Fibroblast of mammary gland (primary cell): ENCODE data around the gene MAGT1.
A peak's percentile ranks its signal among the peaks of the same experiment; 100 is the strongest.
"Not testable (repeated sequence)": the region's sequence is repeated elsewhere in the genome, so short reads cannot be mapped to it uniquely, and the experiment has no call there.

Source experiments
- DNase-seq: peaks from one replicate; pipeline ENCODE4 v3.0.0-alpha.2; 2010; ENCODE audit warnings: low read depth
- H3K4me3 ChIP-seq: 2 replicates; pipeline ENCODE4 v1.5.1; 2011; ENCODE audit warnings: low read depth, mild to moderate bottlenecking, low read length, moderate library complexity; ENCODE audit not compliant: control insufficient read depth
- CTCF ChIP-seq: conservative IDR thresholded peaks from 2 replicates; pipeline ENCODE4 v1.5.1; 2011; ENCODE audit warnings: low read depth, low read length, inconsistent platforms; ENCODE audit not compliant: control insufficient read depth, insufficient read depth

MAGT1 gene

GRCh38 chrX:77901506-77901905 lies 6.3 kb upstream of the MAGT1 start:
- no peak for DNase-seq
- no peak overlapping the region for H3K4me3 ChIP-seq
- no peak for TF ChIP-seq CTCF

GRCh38 chrX:77900688-77901087 lies 5.5 kb upstream of the MAGT1 start:
- peak; percentile 28 for DNase-seq
- peak overlapping the region; percentile 76 for H3K4me3 ChIP-seq
- no peak for TF ChIP-seq CTCF

- peak within 1 kb of the TSS; percentile 76 for H3K4me3 ChIP-seq
- peak; percentile 96 for DNase-seq
- peak; percentile 45 for TF ChIP-seq CTCF
Measured at GRCh38 chrX:77899081-77899828, 4.0 kb upstream of the MAGT1 start, which contains the start of gene COX7B. TSS of gene COX7B (plus strand) at chrX:77899468. CDS start at chrX:77899554, 86 bp downstream.

- no peak for DNase-seq
- TF ChIP-seq CTCF: no peak
- H3K4me3 ChIP-seq: no peak overlapping the region
Measured at GRCh38 chrX:77893713-77894112, 1.5 kb downstream of the MAGT1 start.

- H3K4me3 ChIP-seq: no peak overlapping the region
- no peak for TF ChIP-seq CTCF
- no peak for DNase-seq
Measured at GRCh38 chrX:77892887-77893286, 2.3 kb downstream of the MAGT1 start.

GRCh38 chrX:77881418-77881817 lies 13.8 kb downstream of the MAGT1 start:
- DNase-seq, H3K4me3 ChIP-seq: not testable (repeated sequence)

- no peak overlapping the region for H3K4me3 ChIP-seq
- TF ChIP-seq CTCF: no peak
- no peak for DNase-seq
Measured at GRCh38 chrX:77875372-77875771, 19.9 kb downstream of the MAGT1 start.

- DNase-seq, H3K4me3 ChIP-seq: not testable (repeated sequence)
Measured at GRCh38 chrX:77831544-77831943, 63.7 kb downstream of the MAGT1 start.

- H3K4me3 ChIP-seq, DNase-seq: not testable (repeated sequence)
Measured at GRCh38 chrX:77821989-77822388, 73.2 kb downstream of the MAGT1 start.
